IMR-90 (cell line): Measurements from ENCODE around the gene KLHL33. TPM values are rescaled to one million over a fixed set of nuclear protein-coding genes. Genes with fewer than 3 reads are reported as not detected.

ENCODE experiments used
- ATAC-seq: fragments of 200-7000 bp; cut with Tn5 transposase; 2 replicates; pipeline ENCODE4 v1.9.1; 2020; ENCODE audit warnings: low read depth, mild to moderate bottlenecking, moderate library complexity
- BruUV-seq: library from RNA; stranded (reverse); fragments of 400-500 nt; replicated peaks from 2 replicates; lab custom pipeline; 2021; lab: Mats Ljungman, UMichigan
- CTCF ChIA-PET: fragments of 300-600 bp; formaldehyde crosslinking; extraction: SDS; loops from one replicate; lab custom pipeline; 2021; ENCODE audit warnings: antibody characterized with exemption; lab: Yijun Ruan, JAX
- POLR2A ChIA-PET: fragments of 300-600 bp; sonication (Branson Sonifier 250); formaldehyde crosslinking; loops from one replicate; lab custom pipeline; 2022; ENCODE audit warnings: antibody characterized with exemption; ENCODE audit not compliant: unreplicated experiment; lab: Charles Lee
- DNase-seq: peaks from one replicate; pipeline ENCODE4 v3.0.0; 2013
- H2AFZ ChIP-seq: replicated peaks from 2 replicates; pipeline ENCODE3; 2013; ENCODE audit warnings: low read length, mild to moderate bottlenecking; ENCODE audit not compliant: poor library complexity
- H2AK5ac ChIP-seq: 2 replicates; pipeline ENCODE4 v1.6.1; 2013; ENCODE audit warnings: low read depth, low read length, inconsistent platforms
- H2AK9ac ChIP-seq: replicated peaks from 2 replicates; pipeline ENCODE3; 2013; ENCODE audit warnings: mild to moderate bottlenecking, low read depth, low read length, moderate library complexity; ENCODE audit not compliant: poor library complexity
- H2BK120ac ChIP-seq: 2 replicates; pipeline ENCODE4 v1.6.1; 2013; ENCODE audit warnings: low read depth, low read length, inconsistent platforms
- H2BK15ac ChIP-seq: 3 replicates; pipeline ENCODE4 v1.6.1; 2013; ENCODE audit warnings: low read depth, low read length, inconsistent platforms
- H2BK20ac ChIP-seq: 2 replicates; pipeline ENCODE4 v1.6.1; 2013; ENCODE audit warnings: low read depth, mild to moderate bottlenecking, inconsistent platforms, low read length, moderate library complexity
- H2BK5ac ChIP-seq: 2 replicates; pipeline ENCODE4 v1.6.1; 2013; ENCODE audit warnings: mild to moderate bottlenecking, low read depth, low read length, inconsistent platforms; ENCODE audit not compliant: poor library complexity, severe bottlenecking
- H3K14ac ChIP-seq: replicated peaks from 2 replicates; pipeline ENCODE4 v1.6.1; 2013; ENCODE audit warnings: low read depth, low read length, inconsistent platforms
- H3K18ac ChIP-seq: 2 replicates; pipeline ENCODE4 v1.6.1; 2013; ENCODE audit warnings: low read depth, low read length, control low read depth
- H3K23ac ChIP-seq: 2 replicates; pipeline ENCODE4 v1.6.1; 2013; ENCODE audit warnings: low read depth, low read length, inconsistent platforms
- H3K27ac ChIP-seq: 2 replicates; pipeline ENCODE4 v1.5.1; 2013; ENCODE audit warnings: mild to moderate bottlenecking, control low read depth, low read length; ENCODE audit not compliant: insufficient read depth
- H3K27me3 ChIP-seq: 2 replicates; pipeline ENCODE4 v1.6.1; 2013; ENCODE audit warnings: low read length; ENCODE audit not compliant: control insufficient read depth, insufficient read depth
- H3K36me3 ChIP-seq: 2 replicates; pipeline ENCODE4 v1.6.1; 2013; ENCODE audit warnings: low read length, mixed read lengths; ENCODE audit not compliant: control insufficient read depth, insufficient read depth
- H3K4ac ChIP-seq: 2 replicates; pipeline ENCODE4 v1.6.1; 2013; ENCODE audit warnings: low read depth, low read length, inconsistent platforms
- H3K4me1 ChIP-seq: 2 replicates; pipeline ENCODE4 v1.6.1; 2013; ENCODE audit warnings: low read length, mixed read lengths; ENCODE audit not compliant: control insufficient read depth, insufficient read depth
- H3K4me2 ChIP-seq: 2 replicates; pipeline ENCODE4 v1.6.1; 2013; ENCODE audit warnings: low read depth, mild to moderate bottlenecking, control low read depth, low read length, moderate library complexity
- H3K4me3 ChIP-seq: 2 replicates; pipeline ENCODE4 v1.5.1; 2013; ENCODE audit warnings: low read depth, mild to moderate bottlenecking, control low read depth, low read length, moderate library complexity; ENCODE audit not compliant: insufficient read depth
- H3K56ac ChIP-seq: 2 replicates; pipeline ENCODE4 v1.6.1; 2013; ENCODE audit warnings: low read length, inconsistent platforms; ENCODE audit not compliant: insufficient read depth; ENCODE audit errors: extremely low read depth
- H3K79me1 ChIP-seq, 2 experiments: 2 replicates each; pipeline ENCODE4 v1.6.1; 2013; ENCODE audit warnings: low read length in 2 of 2, inconsistent platforms in 1 of 2, low read depth in 1 of 2
- H3K9ac ChIP-seq: 2 replicates; pipeline ENCODE4 v1.6.1; 2013; ENCODE audit warnings: low read depth, low read length, control low read depth
- H3K9me1 ChIP-seq: 2 replicates; pipeline ENCODE4 v1.6.1; 2013; ENCODE audit warnings: low read length, inconsistent platforms; ENCODE audit not compliant: insufficient read depth
- H3K9me3 ChIP-seq: 2 replicates; pipeline ENCODE4 v1.6.1; 2013; ENCODE audit warnings: low read length; ENCODE audit not compliant: control insufficient read depth, insufficient read depth
- H4K20me1 ChIP-seq: 2 replicates; pipeline ENCODE4 v1.6.1; 2013; ENCODE audit warnings: low read length, inconsistent platforms; ENCODE audit not compliant: insufficient read depth
- H4K5ac ChIP-seq: 2 replicates; pipeline ENCODE4 v1.6.1; 2013; ENCODE audit warnings: mild to moderate bottlenecking, low read depth, low read length, control low read depth
- H4K8ac ChIP-seq, 2 experiments: 2 replicates each; pipeline ENCODE4 v1.6.1; 2013; ENCODE audit warnings: low read depth in 2 of 2, low read length in 2 of 2, control low read depth in 1 of 2, inconsistent platforms in 1 of 2
- H4K91ac ChIP-seq: 2 replicates; pipeline ENCODE4 v1.6.1; 2013; ENCODE audit warnings: low read depth, low read length, inconsistent platforms; ENCODE audit not compliant: insufficient read depth
- RFX5 ChIP-seq: IDR thresholded peaks from 2 replicates; pipeline ENCODE4 v1.8.0; 2012; ENCODE audit warnings: low read depth, mild to moderate bottlenecking, low read length, moderate library complexity
- WGBS, 2 experiments: methylation state at CpG; one replicate each; pipeline versions ENCODE4 v1.1.5 to v1.1.7; 2013; ENCODE audit warnings: missing lambda C conversion rate in 2 of 2; ENCODE audit not compliant: insufficient read length in 1 of 2; ENCODE audit errors: extremely low coverage in 2 of 2; 5-methylcytosine and 5-hydroxymethylcytosine counted together
- dilution Hi-C: fragments of 300-500 bp; cut with HindIII; formaldehyde crosslinking; loops from one replicate; pipeline ENCODE4 v1.14.3; 2018; ENCODE audit warnings: low sequenced_read_pairs; ENCODE audit not compliant: unreplicated experiment
- in situ Hi-C: fragments of 300-500 bp; cut with MboI; formaldehyde crosslinking; loops from 3 replicates; pipeline ENCODE4 v1.14.3; 2019; ENCODE audit warnings: low sequenced_read_pairs, inconsistent platforms, mixed read lengths
- intact Hi-C: fragments of 100-400 bp; cut with micrococcal nuclease; formaldehyde crosslinking; loops from 2 replicates; pipeline ENCODE4 v1.10.0; 2022
- polyA plus RNA-seq, 3 experiments: library from polyadenylated mRNA; depleted of rRNA; stranded (reverse); fragments of >200 nt; gene quantifications; 2 replicates each; pipeline ENCODE4 v1.2.3, GENCODE V29; 2012; ENCODE audit warnings: low replicate concordance in 1 of 3
- total RNA-seq: library from RNA; depleted of rRNA; stranded (reverse); fragments of >200 nt; gene quantifications from 2 replicates; pipeline ENCODE4 v1.2.3, GENCODE V29; 2012

The KLHL33 gene
- total and polyA plus RNA-seq, 2 of the 4 experiments (the other 2 are of a cell fraction): under 0.01 to 0.03 TPM

DNA sequence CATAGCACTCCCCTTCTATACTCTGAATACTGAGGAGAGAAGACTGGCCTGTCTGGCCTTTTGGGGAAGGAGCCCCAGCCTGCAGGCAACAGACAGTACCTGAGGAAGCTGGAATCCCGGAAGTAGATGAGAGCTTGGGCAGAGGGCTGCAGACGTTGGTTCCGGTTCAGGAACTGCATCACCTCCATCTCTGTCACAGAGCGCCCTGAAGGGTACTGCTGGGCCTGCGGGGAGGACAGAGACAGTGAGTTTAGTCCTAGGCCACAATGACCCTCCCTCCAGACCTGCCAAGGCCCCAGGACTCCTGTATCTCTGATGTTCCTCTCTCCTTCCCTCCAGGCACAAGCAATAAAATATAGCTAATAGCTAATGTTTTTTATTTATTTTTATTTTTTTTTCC, 51.1 kb downstream of the KLHL33 start:
- no peak overlapping the region for H4K91ac ChIP-seq
- intact Hi-C loops (no loop called here), dilution Hi-C loops (no loop called here), in situ Hi-C loops (no loop called here)
- H2BK5ac ChIP-seq: no peak overlapping the region
- no peak overlapping the region for H3K18ac ChIP-seq
- H3K79me1 ChIP-seq: no peaks in the 10 kb centered on the region
- no peak overlapping the region for H2AFZ ChIP-seq
- ChIA-PET POLR2A (no interaction called here), CTCF (no interaction called here)
- ATAC-seq: no peak
- no peak overlapping the region for H2AK5ac ChIP-seq
- TF ChIP-seq RFX5: no peak
- H4K5ac ChIP-seq: no peak overlapping the region
- no peaks in the 10 kb centered on the region for H3K9me1 ChIP-seq
- no peak overlapping the region for H3K4me2 ChIP-seq
- peak overlapping the region; percentile 57 for H2AK9ac ChIP-seq
- no peak overlapping the region for H3K14ac ChIP-seq
- H3K23ac ChIP-seq: no peak overlapping the region
- no peak overlapping the region for H3K56ac ChIP-seq
- no peaks in the 10 kb centered on the region for H3K4me1 ChIP-seq
- no peak overlapping the region for H2BK15ac ChIP-seq
- H4K8ac ChIP-seq: no peak overlapping the region
- H3K9me3 ChIP-seq: no peaks in the 10 kb centered on the region
- H3K27ac ChIP-seq: no peak overlapping the region
- no peak overlapping the region for H3K4ac ChIP-seq
- no peaks in the 10 kb centered on the region for H3K27me3 ChIP-seq
- 95% methylated on average over 4 of the region's 5 CpGs; no CpG with 5 or more reads in 1 of the 2 experiments for WGBS, 2 experiments
- no peaks in the 10 kb centered on the region for H4K20me1 ChIP-seq
- DNase-seq: no peak
- BruUV-seq: no TSS peak
- H2BK20ac ChIP-seq: no peak overlapping the region
- no peak overlapping the region for H3K9ac ChIP-seq
- peaks cover 73% of the 10 kb centered on the region for H3K36me3 ChIP-seq
- no peak overlapping the region for H3K4me3 ChIP-seq
- no peak overlapping the region for H2BK120ac ChIP-seq
